Upper lobe of right lung (tissue), 1 donor: Measurements from ENCODE around the gene NIT2. TPM values are rescaled to one million over a fixed set of nuclear protein-coding genes. Genes with fewer than 3 reads are reported as not detected.
"Not testable (repeated sequence)": the region's sequence is repeated elsewhere in the genome, so short reads cannot be mapped to it uniquely, and the experiment has no call there.

Experiments
- ATAC-seq: fragments of 200-7000 bp; cut with Tn5 transposase; one replicate; pipeline ENCODE4 v1.9.1; 2020; ENCODE audit warnings: mild to moderate bottlenecking, moderate library complexity
- DNase-seq: peaks from one replicate; pipeline ENCODE4 v3.0.0-alpha.2; 2020
- H3K27ac ChIP-seq: fragments of 200-600 bp; one replicate; pipeline ENCODE4 v1.8.0; 2022
- H3K27me3 ChIP-seq: fragments of 200-600 bp; one replicate; pipeline ENCODE4 v1.8.0; 2022; ENCODE audit warnings: mild to moderate bottlenecking
- H3K36me3 ChIP-seq: fragments of 200-600 bp; one replicate; pipeline ENCODE4 v1.8.0; 2022
- H3K4me1 ChIP-seq: fragments of 200-600 bp; one replicate; pipeline ENCODE4 v1.8.0; 2022
- H3K4me3 ChIP-seq: fragments of 200-600 bp; one replicate; pipeline ENCODE4 v1.8.0; 2022; ENCODE audit warnings: mild to moderate bottlenecking
- H3K9me3 ChIP-seq: fragments of 200-600 bp; one replicate; pipeline ENCODE4 v1.8.0; 2022
- CTCF ChIP-seq: fragments of 200-600 bp; IDR thresholded peaks from one replicate; pipeline ENCODE4 v1.8.0; 2022; ENCODE audit warnings: antibody characterized with exemption
- intact Hi-C: fragments of 100-400 bp; cut with DNase I; formaldehyde crosslinking; loops from one replicate; pipeline ENCODE4 v1.11.0; 2022
- total RNA-seq: library from RNA; stranded (reverse); fragmentation: NEBNext Ultra II Directional; extraction: Animal tissue kit (Norgen Biotek cat#: 25700); gene quantifications from one replicate; pipeline ENCODE4 v1.2.1, GENCODE V29; 2021
- donor health status: DM: no; HTN: yes; CAD: no; lungs with severe emphysema.

Gene NIT2
- total RNA-seq, 1 donor from 2014 or later, result 31.1 TPM

DNA sequence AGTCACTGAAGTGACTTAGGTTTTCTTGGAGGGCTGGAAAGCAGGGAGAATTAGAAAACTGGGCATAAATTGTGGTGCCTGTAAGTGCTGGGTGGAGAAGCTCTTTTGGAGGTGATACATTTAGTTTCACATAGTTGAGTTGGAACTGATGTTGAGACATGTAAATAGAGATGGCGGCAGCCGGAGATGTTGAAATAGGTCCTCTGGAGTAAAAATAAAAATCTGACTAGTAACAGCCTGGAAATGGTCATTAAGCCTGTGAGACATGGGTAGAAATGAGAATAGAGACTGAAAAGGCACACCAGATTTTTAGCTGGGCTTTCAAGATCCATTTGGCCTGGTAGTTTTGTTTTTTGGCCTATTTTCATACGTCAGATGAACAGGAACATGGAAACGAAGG is 2.9 kb upstream of the NIT2 start:
- Histone ChIP-seq H3K4me1 (peaks cover 6% of the 10 kb centered on the region), H3K27ac (no peak overlapping the region), H3K27me3 (no peaks in the 10 kb centered on the region), H3K4me3 (no peak overlapping the region), H3K36me3 (no peaks in the 10 kb centered on the region), H3K9me3 (no peaks in the 10 kb centered on the region)
- intact Hi-C loops, result no loop called here
- DNase-seq, result no peak
- no peak for ATAC-seq
- TF ChIP-seq CTCF, result no peak

DNA sequence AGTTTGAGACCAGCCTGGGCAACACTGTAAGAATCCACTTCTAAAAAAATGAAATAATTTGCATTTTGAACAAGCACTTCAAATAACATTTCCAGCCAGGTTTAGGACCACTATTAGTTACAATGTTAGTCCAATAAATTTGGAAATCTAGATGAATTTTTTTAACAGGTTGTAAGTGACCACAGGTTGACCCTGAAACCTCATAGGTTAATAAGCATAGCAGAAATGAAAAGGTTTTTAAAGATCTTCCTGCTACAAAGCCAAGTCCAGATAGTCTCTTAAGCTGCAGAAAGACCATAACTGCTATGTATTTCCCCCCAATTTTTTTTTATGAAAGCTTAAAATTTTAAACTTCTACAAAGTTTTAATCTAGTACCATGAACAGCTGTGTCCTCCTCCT is 1.5 kb upstream of the NIT2 start:
- H3K9me3 ChIP-seq, result no peaks in the 10 kb centered on the region

GRCh38 chr3:100333970-100334487 is 528 bp upstream of the NIT2 start:
- Histone ChIP-seq H3K27ac (peak overlapping the region; percentile 72), H3K36me3 (peaks cover 2% of the 10 kb centered on the region), H3K4me1 (peaks cover 6% of the 10 kb centered on the region), H3K9me3 (no peaks in the 10 kb centered on the region), H3K27me3 (no peaks in the 10 kb centered on the region), H3K4me3 (peak overlapping the region; percentile 73)
- intact Hi-C loops, result no loop called here
- no peak for TF ChIP-seq CTCF
- DNase-seq, result no peak
- ATAC-seq, result no peak

More for the DNA sequence above, 1.5 kb upstream of the NIT2 start:
- no peaks in the 10 kb centered on the region for H3K36me3 ChIP-seq
- H3K27me3 ChIP-seq, result no peaks in the 10 kb centered on the region
- H3K4me3 ChIP-seq, result no peak overlapping the region
- intact Hi-C loops, result no loop called here
- ATAC-seq, result no peak
- H3K4me1 ChIP-seq, result peaks cover 6% of the 10 kb centered on the region
- no peak overlapping the region for H3K27ac ChIP-seq
- no peak for DNase-seq
- TF ChIP-seq CTCF, result no peak

DNA sequence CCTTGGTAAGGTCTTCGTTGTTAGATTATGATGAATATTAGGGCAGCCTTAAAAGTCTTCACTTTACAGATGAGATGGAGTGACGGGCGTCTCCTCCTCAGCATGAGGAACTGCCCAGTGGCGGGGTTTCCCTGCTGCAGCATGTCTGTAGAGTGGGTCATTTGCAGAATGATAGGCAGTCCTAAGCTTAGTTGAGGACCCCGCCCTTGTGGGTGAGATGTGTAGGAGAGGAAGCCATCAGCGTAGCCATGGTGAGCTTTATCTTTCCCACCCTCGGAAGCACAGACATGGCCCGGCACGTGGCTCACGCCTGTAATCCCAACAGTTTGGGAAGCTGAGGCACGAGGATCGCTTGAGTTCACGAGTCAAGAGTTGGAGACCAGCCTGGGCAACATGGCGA is 877 bp downstream of the NIT2 start:
- DNase-seq, result no peak
- no peak for TF ChIP-seq CTCF
- peak; percentile 3 for ATAC-seq
- H3K9me3 ChIP-seq, result no peaks in the 10 kb centered on the region
- H3K4me3 ChIP-seq, result peak overlapping the region; percentile 73
- H3K27me3 ChIP-seq, result no peaks in the 10 kb centered on the region
- H3K4me1 ChIP-seq, result peaks cover 6% of the 10 kb centered on the region
- intact Hi-C loops, result no loop called here
- peaks cover 16% of the 10 kb centered on the region for H3K36me3 ChIP-seq
- H3K27ac ChIP-seq, result peak overlapping the region; percentile 72

DNA sequence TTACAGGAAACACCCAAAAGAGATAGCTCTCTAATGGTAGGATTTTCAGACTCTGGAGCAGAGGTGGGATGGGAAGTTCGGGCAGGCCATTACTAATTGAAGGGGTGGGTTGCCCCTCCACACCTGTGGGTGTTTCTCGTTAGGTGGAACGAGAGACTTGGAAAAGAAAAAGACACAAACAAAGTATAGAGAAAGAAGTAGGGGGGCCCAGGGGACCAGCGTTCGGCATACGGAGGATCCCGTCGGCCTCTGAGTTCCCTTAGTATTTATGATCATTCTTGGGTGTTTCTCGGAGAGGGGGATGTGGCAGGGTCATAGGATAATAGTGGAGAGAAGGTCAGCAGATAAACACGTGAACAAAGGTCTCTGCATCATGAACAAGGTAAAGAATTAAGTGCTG is 1.7 kb downstream of the NIT2 start:
- ATAC-seq, intact Hi-C loops, H3K4me3 ChIP-seq, DNase-seq, H3K27ac ChIP-seq, H3K9me3 ChIP-seq, H3K27me3 ChIP-seq, H3K4me1 ChIP-seq: not testable (repeated sequence)
- H3K36me3 ChIP-seq, result peaks cover 24% of the 10 kb centered on the region

DNA sequence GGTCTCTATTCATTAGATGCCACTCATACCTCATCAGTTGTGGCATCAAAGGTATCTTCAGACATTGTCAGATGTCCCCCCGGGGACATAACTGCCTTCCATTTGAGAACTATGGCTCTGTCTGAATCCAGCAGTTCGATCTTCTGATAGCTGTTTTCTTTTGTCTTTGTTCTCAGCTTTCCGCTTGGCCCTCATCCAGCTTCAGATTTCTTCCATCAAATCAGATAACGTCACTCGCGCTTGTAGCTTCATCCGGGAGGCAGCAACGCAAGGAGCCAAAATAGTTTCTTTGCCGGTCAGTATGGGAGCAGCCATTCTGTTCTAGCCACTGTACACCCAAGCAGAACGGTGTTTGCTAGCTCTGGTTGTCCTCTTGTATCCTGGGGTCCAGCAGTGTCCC is 4.4 kb downstream of the NIT2 start:
- Histone ChIP-seq H3K36me3 (peaks cover 36% of the 10 kb centered on the region), H3K27ac (no peak overlapping the region), H3K4me3 (no peak overlapping the region), H3K4me1 (peaks cover 6% of the 10 kb centered on the region), H3K27me3 (no peaks in the 10 kb centered on the region), H3K9me3 (no peaks in the 10 kb centered on the region)
- no peak for DNase-seq
- TF ChIP-seq CTCF, result no peak
- intact Hi-C loops, result no loop called here
- no peak for ATAC-seq
